ENCODE measurements around the gene KIF26A. TPM values are rescaled to one million over a fixed set of nuclear protein-coding genes. Genes with fewer than 3 reads are reported as not detected.
"Not testable (repeated sequence)": the region's sequence is repeated elsewhere in the genome, so short reads cannot be mapped to it uniquely, and the experiment has no call there.

The KIF26A gene
- total RNA-seq, 2 donors from 2014 or later: 1.6 to 13.9 TPM

DNA sequence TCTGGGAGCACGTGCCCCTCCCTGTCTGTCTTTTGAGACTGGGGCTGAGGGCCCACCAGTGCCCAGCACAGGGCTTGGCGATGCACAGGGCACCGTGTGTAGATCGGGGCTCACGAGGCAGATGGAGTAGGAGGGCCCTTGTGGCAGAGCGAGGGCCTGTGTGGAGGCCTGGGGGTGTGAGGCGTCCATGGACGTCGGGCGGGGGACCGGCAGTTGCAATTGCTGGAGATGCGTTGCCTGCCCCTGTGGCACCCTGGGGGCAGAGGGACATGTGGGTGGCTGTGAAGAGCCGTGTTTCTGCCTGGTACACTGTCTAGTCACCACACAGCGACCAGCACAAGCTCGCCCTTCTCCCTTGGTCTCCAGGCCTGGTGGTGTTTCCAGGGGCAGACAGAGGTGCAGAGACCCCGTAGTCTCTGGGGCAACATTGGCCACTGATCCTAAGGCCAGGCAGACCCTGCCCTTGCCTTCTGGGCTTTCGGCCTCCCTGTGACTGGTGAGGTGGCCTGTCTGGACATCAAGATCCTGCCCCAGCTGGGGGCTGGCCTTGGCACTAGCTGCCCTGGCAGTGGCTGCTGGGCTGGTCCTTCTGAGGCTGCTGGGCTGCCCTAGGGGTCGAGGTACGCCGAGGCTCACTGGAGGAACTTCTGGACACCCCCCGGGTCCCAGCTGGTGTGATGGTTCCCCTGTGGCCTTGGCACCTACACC is 14.5 kb downstream of the KIF26A start:
- TF ChIP-seq POLR2AphosphoS5 (IDR thresholded peaks at IDR 0.05) (no peak), POLR2A (IDR thresholded peaks at IDR 0.05) (no peak)
- TF ChIP-seq, protein P1, sequence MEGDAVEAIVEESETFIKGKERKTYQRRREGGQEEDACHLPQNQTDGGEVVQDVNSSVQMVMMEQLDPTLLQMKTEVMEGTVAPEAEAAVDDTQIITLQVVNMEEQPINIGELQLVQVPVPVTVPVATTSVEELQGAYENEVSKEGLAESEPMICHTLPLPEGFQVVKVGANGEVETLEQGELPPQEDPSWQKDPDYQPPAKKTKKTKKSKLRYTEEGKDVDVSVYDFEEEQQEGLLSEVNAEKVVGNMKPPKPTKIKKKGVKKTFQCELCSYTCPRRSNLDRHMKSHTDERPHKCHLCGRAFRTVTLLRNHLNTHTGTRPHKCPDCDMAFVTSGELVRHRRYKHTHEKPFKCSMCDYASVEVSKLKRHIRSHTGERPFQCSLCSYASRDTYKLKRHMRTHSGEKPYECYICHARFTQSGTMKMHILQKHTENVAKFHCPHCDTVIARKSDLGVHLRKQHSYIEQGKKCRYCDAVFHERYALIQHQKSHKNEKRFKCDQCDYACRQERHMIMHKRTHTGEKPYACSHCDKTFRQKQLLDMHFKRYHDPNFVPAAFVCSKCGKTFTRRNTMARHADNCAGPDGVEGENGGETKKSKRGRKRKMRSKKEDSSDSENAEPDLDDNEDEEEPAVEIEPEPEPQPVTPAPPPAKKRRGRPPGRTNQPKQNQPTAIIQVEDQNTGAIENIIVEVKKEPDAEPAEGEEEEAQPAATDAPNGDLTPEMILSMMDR (IDR thresholded peaks at IDR 0.05): no peak
- Histone ChIP-seq H3K4me1 (replicated peaks) (no peaks in the 10 kb centered on the region), H3K9me3 (no peaks in the 10 kb centered on the region), H3K27me3 (replicated peaks; ENCODE audit: insufficient read depth) (no peaks in the 10 kb centered on the region), H3K27ac (no peak overlapping the region), H3K4me3 (no peak overlapping the region), H3K36me3 (no peaks in the 10 kb centered on the region)
- intact Hi-C loops (cut with DNase I): no loop called here
- WGBS: 95% methylated on average over 20 of the region's 21 CpGs
- no peak for DNase-seq (ENCODE audit: low spot score)

DNA sequence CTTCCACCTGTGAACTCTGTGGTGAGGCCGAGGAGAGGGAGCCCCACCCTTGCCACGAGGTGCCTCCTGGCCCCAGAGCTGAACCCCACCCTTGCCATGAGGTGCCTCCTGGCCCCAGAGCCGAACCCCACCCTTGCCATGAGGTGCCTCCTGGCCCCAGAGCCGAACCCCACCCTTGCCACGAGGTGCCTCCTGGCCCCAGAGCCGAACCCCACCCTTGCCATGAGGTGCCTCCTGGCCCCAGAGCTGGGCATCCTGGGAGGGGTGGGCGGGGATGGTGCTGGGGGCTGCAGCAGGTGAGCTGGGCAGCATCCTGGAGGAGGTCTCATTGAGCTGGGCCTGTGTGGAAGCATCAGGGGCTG is 15.0 kb downstream of the KIF26A start:
- intact Hi-C loops (cut with DNase I); DNase-seq (ENCODE audit: low spot score); H3K27me3 ChIP-seq (replicated peaks; ENCODE audit: insufficient read depth); H3K4me3 ChIP-seq; H3K36me3 ChIP-seq; H3K9me3 ChIP-seq; H3K27ac ChIP-seq; H3K4me1 ChIP-seq (replicated peaks): not testable (repeated sequence)
- WGBS: 60% methylated on average over 7 of the region's 7 CpGs

DNA sequence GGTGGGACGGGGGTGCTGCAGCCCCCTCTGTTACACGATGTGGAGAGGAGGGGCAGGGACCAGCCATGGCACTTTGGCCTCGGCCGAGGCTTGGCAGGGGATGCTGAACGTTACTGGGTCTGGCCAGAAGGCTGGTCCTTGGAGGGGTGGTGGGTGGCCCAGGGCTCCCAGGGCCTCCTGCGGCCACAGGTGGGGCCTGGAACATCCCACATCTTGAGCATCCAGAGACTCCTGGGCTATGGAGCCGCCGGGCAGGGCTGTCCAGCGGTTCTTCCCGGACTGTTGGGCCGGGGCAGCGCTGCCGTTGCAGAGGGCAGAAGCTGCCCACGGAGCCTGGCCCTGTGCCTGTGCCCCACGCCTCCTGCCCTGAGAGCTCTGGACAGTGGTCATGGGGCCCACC is 15.9 kb downstream of the KIF26A start:
- Histone ChIP-seq H3K9me3 (no peaks in the 10 kb centered on the region), H3K27me3 (replicated peaks; ENCODE audit: insufficient read depth) (no peaks in the 10 kb centered on the region), H3K4me3 (no peak overlapping the region), H3K4me1 (replicated peaks) (no peaks in the 10 kb centered on the region), H3K27ac (no peak overlapping the region), H3K36me3 (no peaks in the 10 kb centered on the region)
- intact Hi-C loops (cut with DNase I): no loop called here
- TF ChIP-seq POLR2A (IDR thresholded peaks at IDR 0.05) (no peak), POLR2AphosphoS5 (IDR thresholded peaks at IDR 0.05) (no peak)
- TF ChIP-seq, protein P1 (IDR thresholded peaks at IDR 0.05): no peak
- 67% methylated on average over 5 of the region's 15 CpGs for WGBS
- DNase-seq (ENCODE audit: low spot score): no peak

DNA sequence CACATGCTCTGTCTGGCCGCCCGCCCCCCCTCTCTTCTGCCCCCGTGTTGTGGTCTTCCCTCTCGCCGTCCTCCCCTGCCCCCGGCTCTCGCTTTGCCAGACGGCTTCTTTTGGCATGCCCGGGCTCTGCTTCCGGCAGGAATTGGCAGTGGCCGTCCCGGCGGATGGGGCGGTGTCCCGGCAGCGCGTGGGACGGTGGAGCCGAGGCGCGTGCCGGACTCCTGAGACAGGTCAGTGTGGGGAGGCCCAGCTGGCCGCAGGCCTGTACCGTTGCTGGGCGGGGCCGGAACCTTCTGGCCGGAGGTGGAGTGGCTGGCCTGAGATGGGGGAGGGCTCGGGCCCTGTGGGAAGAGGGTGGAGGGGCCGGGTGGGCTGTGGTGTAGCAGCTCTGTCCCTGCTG is 17.1 kb downstream of the KIF26A start:
- Histone ChIP-seq H3K4me3 (no peak overlapping the region), H3K27me3 (replicated peaks; ENCODE audit: insufficient read depth) (no peaks in the 10 kb centered on the region), H3K27ac (no peak overlapping the region), H3K36me3 (no peaks in the 10 kb centered on the region), H3K9me3 (no peaks in the 10 kb centered on the region), H3K4me1 (replicated peaks) (no peaks in the 10 kb centered on the region)
- intact Hi-C loops (cut with DNase I): no loop called here
- 73% methylated on average over 28 of the region's 29 CpGs for WGBS
- no peak for DNase-seq (ENCODE audit: low spot score)
- TF ChIP-seq POLR2AphosphoS5 (IDR thresholded peaks at IDR 0.05) (no peak), POLR2A (IDR thresholded peaks at IDR 0.05) (no peak)
- TF ChIP-seq, protein P1 (IDR thresholded peaks at IDR 0.05): no peak

DNA sequence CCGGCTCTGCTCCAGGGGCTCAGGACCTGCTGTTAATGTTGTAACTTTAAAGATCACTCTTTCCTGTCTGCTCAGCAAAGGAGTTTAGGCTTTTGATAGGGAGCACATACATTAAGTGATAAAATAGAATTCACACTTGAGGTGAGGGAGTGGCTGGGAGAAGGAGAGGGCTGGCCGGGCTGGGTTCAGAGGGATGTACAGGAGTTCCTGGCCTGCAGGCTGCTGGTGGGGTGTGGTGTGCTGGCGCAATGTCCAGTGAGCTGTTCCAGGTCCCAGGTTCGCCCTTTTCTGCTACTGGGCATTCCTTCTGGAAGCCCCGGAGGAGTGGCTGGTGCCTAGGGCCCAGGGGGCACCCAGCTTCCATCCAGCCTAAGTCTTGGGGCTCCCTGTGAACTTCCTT is 17.8 kb downstream of the KIF26A start:
- Histone ChIP-seq H3K36me3 (no peaks in the 10 kb centered on the region), H3K27ac (no peak overlapping the region), H3K27me3 (replicated peaks; ENCODE audit: insufficient read depth) (no peaks in the 10 kb centered on the region), H3K9me3 (no peaks in the 10 kb centered on the region), H3K4me3 (no peak overlapping the region), H3K4me1 (replicated peaks) (no peaks in the 10 kb centered on the region)
- TF ChIP-seq, protein P1 (IDR thresholded peaks at IDR 0.05): no peak
- no peak for TF ChIP-seq POLR2A (IDR thresholded peaks at IDR 0.05)
- TF ChIP-seq POLR2AphosphoS5 (IDR thresholded peaks at IDR 0.05): no peak
- no peak for DNase-seq (ENCODE audit: low spot score)
- intact Hi-C loops (cut with DNase I): no loop called here
- WGBS: 96% methylated on average over 5 of the region's 5 CpGs

Measured in prostate gland (tissue), 2 donors.